PC-9 (cell line): ENCODE measurements around the gene KLRC3.

Source experiments
- CTCF ChIP-seq: fragments of 200-600 bp; sonication (generic); conservative IDR thresholded peaks from 2 replicates; pipeline ENCODE4 v1.6.1; 2017; ENCODE audit warnings: mixed run types, antibody characterized with exemption, mild to moderate bottlenecking, moderate library complexity
- EZH2 ChIP-seq: fragments of 200-600 bp; sonication (generic); IDR thresholded peaks from 2 replicates; pipeline ENCODE4 v1.8.0; 2017; ENCODE audit warnings: antibody characterized with exemption, low read depth

DNA sequence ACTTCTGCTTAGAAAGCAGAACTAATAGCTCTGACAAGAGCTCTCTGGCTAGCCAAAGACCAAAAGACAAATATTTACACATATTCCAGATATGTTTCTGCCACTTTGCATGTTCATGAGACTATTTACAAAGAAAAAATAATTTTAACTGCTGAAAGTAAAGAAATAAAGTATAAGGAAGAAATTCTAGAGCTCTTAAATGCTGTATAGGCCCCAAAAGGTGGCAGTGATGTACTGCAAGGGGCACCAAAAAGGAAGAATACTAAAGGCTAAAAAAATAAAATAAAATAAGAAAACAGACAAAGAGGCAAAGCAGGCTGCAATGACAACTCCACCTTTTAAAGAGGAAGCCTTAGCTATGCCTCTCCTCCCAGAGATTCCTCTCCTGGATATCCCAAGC, 53.5 kb downstream of the KLRC3 start:
- TF ChIP-seq CTCF (peak; percentile 57), EZH2 (no peak)
